Effector memory CD4-positive, alpha-beta T cell (primary cell): ENCODE measurements around the gene TBC1D8.
"Not testable (repeated sequence)": the region's sequence is repeated elsewhere in the genome, so short reads cannot be mapped to it uniquely, and the experiment has no call there.

Experiments
- DNase-seq, 3 donors: peaks; one replicate each; pipeline ENCODE4 v3.0.0-alpha.2; 2020
- H3K27ac ChIP-seq: 2 replicates; pipeline ENCODE4 v1.7.0; 2013; ENCODE audit warnings: mild to moderate bottlenecking, low read length, moderate library complexity; ENCODE audit not compliant: insufficient read depth, poor library complexity, severe bottlenecking
- H3K27me3 ChIP-seq: replicated peaks from 2 replicates; pipeline ENCODE4 v1.7.0; 2013; ENCODE audit warnings: mild to moderate bottlenecking, low read length; ENCODE audit not compliant: insufficient read depth, control insufficient read depth, poor library complexity, severe bottlenecking
- H3K36me3 ChIP-seq: 2 replicates; pipeline ENCODE4 v1.7.0; 2013; ENCODE audit warnings: mild to moderate bottlenecking, low read length, moderate library complexity; ENCODE audit not compliant: control insufficient read depth, insufficient read depth
- H3K4me1 ChIP-seq: 2 replicates; pipeline ENCODE4 v1.7.0; 2013; ENCODE audit warnings: low read length, mild to moderate bottlenecking; ENCODE audit not compliant: control insufficient read depth, insufficient read depth, poor library complexity, severe bottlenecking
- H3K4me3 ChIP-seq: 2 replicates; pipeline ENCODE4 v1.7.0; 2013; ENCODE audit warnings: low read length, low read depth, mild to moderate bottlenecking; ENCODE audit not compliant: insufficient read depth, poor library complexity, severe bottlenecking
- H3K9me3 ChIP-seq: 2 replicates; pipeline ENCODE4 v1.7.0; 2013; ENCODE audit warnings: mild to moderate bottlenecking, low read length, moderate library complexity; ENCODE audit not compliant: control insufficient read depth

TBC1D8 gene

GRCh38 chr2:101052147-101052546 lies 99.0 kb downstream of the TBC1D8 start:
- no peak overlapping the region for H3K27ac ChIP-seq
- H3K36me3 ChIP-seq: no peaks in the 10 kb centered on the region
- no peaks in the 10 kb centered on the region for H3K4me1 ChIP-seq
- no peaks in the 10 kb centered on the region for H3K27me3 ChIP-seq
- no peak overlapping the region for H3K4me3 ChIP-seq
- no peak for DNase-seq
- no peaks in the 10 kb centered on the region for H3K9me3 ChIP-seq

- H3K4me1 ChIP-seq, H3K9me3 ChIP-seq, H3K36me3 ChIP-seq, DNase-seq, H3K27ac ChIP-seq, H3K27me3 ChIP-seq, H3K4me3 ChIP-seq: not testable (repeated sequence)
Observed at GRCh38 chr2:101050886-101051285, 100.3 kb downstream of the TBC1D8 start.

GRCh38 chr2:101048756-101049155 lies 102.4 kb downstream of the TBC1D8 start:
- no peaks in the 10 kb centered on the region for H3K9me3 ChIP-seq
- H3K27me3 ChIP-seq: no peaks in the 10 kb centered on the region
- no peaks in the 10 kb centered on the region for H3K4me1 ChIP-seq
- no peaks in the 10 kb centered on the region for H3K36me3 ChIP-seq
- no peak overlapping the region for H3K27ac ChIP-seq
- no peak overlapping the region for H3K4me3 ChIP-seq
- no peak for DNase-seq

GRCh38 chr2:101047774-101048173 lies 103.4 kb downstream of the TBC1D8 start:
- H3K9me3 ChIP-seq: no peaks in the 10 kb centered on the region
- H3K27ac ChIP-seq: no peak overlapping the region
- no peaks in the 10 kb centered on the region for H3K36me3 ChIP-seq
- no peaks in the 10 kb centered on the region for H3K27me3 ChIP-seq
- H3K4me1 ChIP-seq: no peaks in the 10 kb centered on the region
- DNase-seq: no peak
- no peak overlapping the region for H3K4me3 ChIP-seq

GRCh38 chr2:101047075-101047766 lies 104.0 kb downstream of the TBC1D8 start:
- no peak overlapping the region for H3K27ac ChIP-seq
- H3K9me3 ChIP-seq: no peaks in the 10 kb centered on the region
- H3K4me1 ChIP-seq: no peaks in the 10 kb centered on the region
- no peak for DNase-seq
- no peaks in the 10 kb centered on the region for H3K36me3 ChIP-seq
- no peak overlapping the region for H3K4me3 ChIP-seq
- H3K27me3 ChIP-seq: no peaks in the 10 kb centered on the region

- no peaks in the 10 kb centered on the region for H3K27me3 ChIP-seq
Observed at GRCh38 chr2:101045330-101045729, 105.9 kb downstream of the TBC1D8 start.

GRCh38 chr2:101041413-101041812 lies 109.8 kb downstream of the TBC1D8 start:
- no peaks in the 10 kb centered on the region for H3K4me1 ChIP-seq
- no peaks in the 10 kb centered on the region for H3K9me3 ChIP-seq
- no peak overlapping the region for H3K27ac ChIP-seq
- H3K36me3 ChIP-seq: no peaks in the 10 kb centered on the region
- no peaks in the 10 kb centered on the region for H3K27me3 ChIP-seq
- no peak for DNase-seq
- no peak overlapping the region for H3K4me3 ChIP-seq

More at GRCh38 chr2:101045330-101045729, 105.9 kb downstream of the TBC1D8 start:
- Histone ChIP-seq H3K27ac (no peak overlapping the region), H3K4me1 (no peaks in the 10 kb centered on the region), H3K9me3 (no peaks in the 10 kb centered on the region), H3K4me3 (no peak overlapping the region), H3K36me3 (no peaks in the 10 kb centered on the region)
- DNase-seq: no peak

GRCh38 chr2:101040761-101041160 lies 110.4 kb downstream of the TBC1D8 start:
- Histone ChIP-seq H3K27me3 (no peaks in the 10 kb centered on the region), H3K36me3 (no peaks in the 10 kb centered on the region), H3K27ac (no peak overlapping the region), H3K4me1 (no peaks in the 10 kb centered on the region), H3K9me3 (no peaks in the 10 kb centered on the region), H3K4me3 (no peak overlapping the region)
- DNase-seq: no peak

GRCh38 chr2:101040072-101040471 lies 111.1 kb downstream of the TBC1D8 start:
- no peak for DNase-seq
- no peaks in the 10 kb centered on the region for H3K4me1 ChIP-seq
- no peaks in the 10 kb centered on the region for H3K36me3 ChIP-seq
- H3K4me3 ChIP-seq: no peak overlapping the region
- H3K27me3 ChIP-seq: no peaks in the 10 kb centered on the region
- H3K9me3 ChIP-seq: no peaks in the 10 kb centered on the region
- H3K27ac ChIP-seq: no peak overlapping the region

GRCh38 chr2:101038455-101039255 lies 112.5 kb downstream of the TBC1D8 start:
- no peaks in the 10 kb centered on the region for H3K4me1 ChIP-seq
- no peak overlapping the region for H3K27ac ChIP-seq
- H3K4me3 ChIP-seq: no peak overlapping the region
- no peak for DNase-seq
- H3K27me3 ChIP-seq: no peaks in the 10 kb centered on the region
- H3K9me3 ChIP-seq: no peaks in the 10 kb centered on the region
- H3K36me3 ChIP-seq: no peaks in the 10 kb centered on the region
